Suprapubic skin (tissue), 4 donors: Measurements from ENCODE around the gene LGI1.

Experiments
- CTCF ChIP-seq, 2 donors: fragments of 200-600 bp in 1 of 2; fragments of 450-650 bp in 1 of 2; sonication (generic) in 1 of 2; IDR thresholded peaks; one replicate each; pipeline ENCODE4 v1.5.1; 2016 to 2019; ENCODE audit warnings: antibody characterized with exemption in 2 of 2, mild to moderate bottlenecking in 1 of 2, moderate library complexity in 1 of 2
- EP300 ChIP-seq: sonication (generic); formaldehyde crosslinking; IDR thresholded peaks from one replicate; pipeline ENCODE4 v1.6.1; 2017; ENCODE audit warnings: antibody characterized with exemption
- POLR2A ChIP-seq, 2 donors: fragments of 450-650 bp; IDR thresholded peaks; one replicate each; pipeline ENCODE4 v1.6.1; 2017; ENCODE audit warnings: antibody characterized with exemption in 2 of 2, mild to moderate bottlenecking in 2 of 2, moderate library complexity in 2 of 2
- POLR2AphosphoS5 ChIP-seq, 3 donors: sonication (generic); formaldehyde crosslinking; IDR thresholded peaks; one replicate each; pipeline ENCODE4 v1.6.1; 2017; ENCODE audit warnings: antibody characterized with exemption in 3 of 3

GRCh38 chr10:93758508-93758885 lies 761 bp downstream of the LGI1 start:
- TF ChIP-seq CTCF (IDR thresholded peaks at IDR 0.05) (no peak), POLR2AphosphoS5 (IDR thresholded peaks at IDR 0.05) (no peak), EP300 (no peak), POLR2A (IDR thresholded peaks at IDR 0.05) (no peak)
